IMR-90 (cell line): Measurements from ENCODE around the gene KDELR3. TPM values are rescaled to one million over a fixed set of nuclear protein-coding genes. Genes with fewer than 3 reads are reported as not detected.

Experiments
- ATAC-seq: fragments of 200-7000 bp; cut with Tn5 transposase; 2 replicates; pipeline ENCODE4 v1.9.1; 2020; ENCODE audit warnings: low read depth, mild to moderate bottlenecking, moderate library complexity
- BruUV-seq: library from RNA; stranded (reverse); fragments of 400-500 nt; replicated peaks from 2 replicates; lab custom pipeline; 2021; lab: Mats Ljungman, UMichigan
- CTCF ChIA-PET: fragments of 300-600 bp; formaldehyde crosslinking; extraction: SDS; loops from one replicate; lab custom pipeline; 2021; ENCODE audit warnings: antibody characterized with exemption; lab: Yijun Ruan, JAX
- POLR2A ChIA-PET: fragments of 300-600 bp; sonication (Branson Sonifier 250); formaldehyde crosslinking; loops from one replicate; lab custom pipeline; 2022; ENCODE audit warnings: antibody characterized with exemption; ENCODE audit not compliant: unreplicated experiment; lab: Charles Lee
- DNase-seq: peaks from one replicate; pipeline ENCODE4 v3.0.0; 2013
- H2AFZ ChIP-seq: replicated peaks from 2 replicates; pipeline ENCODE3; 2013; ENCODE audit warnings: low read length, mild to moderate bottlenecking; ENCODE audit not compliant: poor library complexity
- H2AK5ac ChIP-seq: 2 replicates; pipeline ENCODE4 v1.6.1; 2013; ENCODE audit warnings: low read depth, low read length, inconsistent platforms
- H2AK9ac ChIP-seq: replicated peaks from 2 replicates; pipeline ENCODE3; 2013; ENCODE audit warnings: mild to moderate bottlenecking, low read depth, low read length, moderate library complexity; ENCODE audit not compliant: poor library complexity
- H2BK120ac ChIP-seq: 2 replicates; pipeline ENCODE4 v1.6.1; 2013; ENCODE audit warnings: low read depth, low read length, inconsistent platforms
- H2BK15ac ChIP-seq: 3 replicates; pipeline ENCODE4 v1.6.1; 2013; ENCODE audit warnings: low read depth, low read length, inconsistent platforms
- H2BK20ac ChIP-seq: 2 replicates; pipeline ENCODE4 v1.6.1; 2013; ENCODE audit warnings: low read depth, mild to moderate bottlenecking, inconsistent platforms, low read length, moderate library complexity
- H2BK5ac ChIP-seq: 2 replicates; pipeline ENCODE4 v1.6.1; 2013; ENCODE audit warnings: mild to moderate bottlenecking, low read depth, low read length, inconsistent platforms; ENCODE audit not compliant: poor library complexity, severe bottlenecking
- H3K14ac ChIP-seq: replicated peaks from 2 replicates; pipeline ENCODE4 v1.6.1; 2013; ENCODE audit warnings: low read depth, low read length, inconsistent platforms
- H3K18ac ChIP-seq: 2 replicates; pipeline ENCODE4 v1.6.1; 2013; ENCODE audit warnings: low read depth, low read length, control low read depth
- H3K23ac ChIP-seq: 2 replicates; pipeline ENCODE4 v1.6.1; 2013; ENCODE audit warnings: low read depth, low read length, inconsistent platforms
- H3K27ac ChIP-seq: 2 replicates; pipeline ENCODE4 v1.5.1; 2013; ENCODE audit warnings: mild to moderate bottlenecking, control low read depth, low read length; ENCODE audit not compliant: insufficient read depth
- H3K27me3 ChIP-seq: 2 replicates; pipeline ENCODE4 v1.6.1; 2013; ENCODE audit warnings: low read length; ENCODE audit not compliant: control insufficient read depth, insufficient read depth
- H3K36me3 ChIP-seq: 2 replicates; pipeline ENCODE4 v1.6.1; 2013; ENCODE audit warnings: low read length, mixed read lengths; ENCODE audit not compliant: control insufficient read depth, insufficient read depth
- H3K4ac ChIP-seq: 2 replicates; pipeline ENCODE4 v1.6.1; 2013; ENCODE audit warnings: low read depth, low read length, inconsistent platforms
- H3K4me1 ChIP-seq: 2 replicates; pipeline ENCODE4 v1.6.1; 2013; ENCODE audit warnings: low read length, mixed read lengths; ENCODE audit not compliant: control insufficient read depth, insufficient read depth
- H3K4me2 ChIP-seq: 2 replicates; pipeline ENCODE4 v1.6.1; 2013; ENCODE audit warnings: low read depth, mild to moderate bottlenecking, control low read depth, low read length, moderate library complexity
- H3K4me3 ChIP-seq: 2 replicates; pipeline ENCODE4 v1.5.1; 2013; ENCODE audit warnings: low read depth, mild to moderate bottlenecking, control low read depth, low read length, moderate library complexity; ENCODE audit not compliant: insufficient read depth
- H3K56ac ChIP-seq: 2 replicates; pipeline ENCODE4 v1.6.1; 2013; ENCODE audit warnings: low read length, inconsistent platforms; ENCODE audit not compliant: insufficient read depth; ENCODE audit errors: extremely low read depth
- H3K79me1 ChIP-seq, 2 experiments: 2 replicates each; pipeline ENCODE4 v1.6.1; 2013; ENCODE audit warnings: low read length in 2 of 2, inconsistent platforms in 1 of 2, low read depth in 1 of 2
- H3K9ac ChIP-seq: 2 replicates; pipeline ENCODE4 v1.6.1; 2013; ENCODE audit warnings: low read depth, low read length, control low read depth
- H3K9me1 ChIP-seq: 2 replicates; pipeline ENCODE4 v1.6.1; 2013; ENCODE audit warnings: low read length, inconsistent platforms; ENCODE audit not compliant: insufficient read depth
- H3K9me3 ChIP-seq: 2 replicates; pipeline ENCODE4 v1.6.1; 2013; ENCODE audit warnings: low read length; ENCODE audit not compliant: control insufficient read depth, insufficient read depth
- H4K20me1 ChIP-seq: 2 replicates; pipeline ENCODE4 v1.6.1; 2013; ENCODE audit warnings: low read length, inconsistent platforms; ENCODE audit not compliant: insufficient read depth
- H4K5ac ChIP-seq: 2 replicates; pipeline ENCODE4 v1.6.1; 2013; ENCODE audit warnings: mild to moderate bottlenecking, low read depth, low read length, control low read depth
- H4K8ac ChIP-seq, 2 experiments: 2 replicates each; pipeline ENCODE4 v1.6.1; 2013; ENCODE audit warnings: low read depth in 2 of 2, low read length in 2 of 2, control low read depth in 1 of 2, inconsistent platforms in 1 of 2
- H4K91ac ChIP-seq: 2 replicates; pipeline ENCODE4 v1.6.1; 2013; ENCODE audit warnings: low read depth, low read length, inconsistent platforms; ENCODE audit not compliant: insufficient read depth
- CEBPB ChIP-seq: IDR thresholded peaks from 2 replicates; pipeline ENCODE4 v1.6.1; 2012; ENCODE audit warnings: low read depth, low read length, improper control_type of control experiment
- FOS ChIP-seq: fragments of 150-350 bp; IDR thresholded peaks from 2 replicates; pipeline ENCODE4 v1.6.1; 2016; ENCODE audit warnings: low read depth, low read length
- MAZ ChIP-seq: IDR thresholded peaks from 2 replicates; pipeline ENCODE4 v1.6.1; 2012; ENCODE audit warnings: low read depth, mild to moderate bottlenecking, low read length, improper control_type of control experiment, moderate library complexity, borderline replicate concordance
- MXI1 ChIP-seq: IDR thresholded peaks from 2 replicates; pipeline ENCODE4 v1.6.1; 2012; ENCODE audit warnings: low read depth, mild to moderate bottlenecking, low read length, moderate library complexity, borderline replicate concordance
- NFE2L2 ChIP-seq: fragments of 150-350 bp; IDR thresholded peaks from 2 replicates; pipeline ENCODE4 v1.6.1; 2016; ENCODE audit warnings: low read depth, mild to moderate bottlenecking, low read length
- RAD21 ChIP-seq: IDR thresholded peaks from 2 replicates; pipeline ENCODE4 v1.6.1; 2012; ENCODE audit warnings: low read length, improper control_type of control experiment
- RCOR1 ChIP-seq: IDR thresholded peaks from 2 replicates; pipeline ENCODE4 v1.6.1; 2012; ENCODE audit warnings: mild to moderate bottlenecking, low read length, improper control_type of control experiment; ENCODE audit not compliant: insufficient replicate concordance
- RFX5 ChIP-seq: IDR thresholded peaks from 2 replicates; pipeline ENCODE4 v1.8.0; 2012; ENCODE audit warnings: low read depth, mild to moderate bottlenecking, low read length, moderate library complexity
- SMC3 ChIP-seq: fragments of 150-350 bp; IDR thresholded peaks from 2 replicates; pipeline ENCODE4 v1.6.1; 2016; ENCODE audit warnings: low read depth, mild to moderate bottlenecking, antibody characterized with exemption, low read length, moderate library complexity
- WGBS, 2 experiments: methylation state at CpG; one replicate each; pipeline versions ENCODE4 v1.1.5 to v1.1.7; 2013; ENCODE audit warnings: missing lambda C conversion rate in 2 of 2; ENCODE audit not compliant: insufficient read length in 1 of 2; ENCODE audit errors: extremely low coverage in 2 of 2; 5-methylcytosine and 5-hydroxymethylcytosine counted together
- dilution Hi-C: fragments of 300-500 bp; cut with HindIII; formaldehyde crosslinking; loops from one replicate; pipeline ENCODE4 v1.14.3; 2018; ENCODE audit warnings: low sequenced_read_pairs; ENCODE audit not compliant: unreplicated experiment
- in situ Hi-C: fragments of 300-500 bp; cut with MboI; formaldehyde crosslinking; loops from 3 replicates; pipeline ENCODE4 v1.14.3; 2019; ENCODE audit warnings: low sequenced_read_pairs, inconsistent platforms, mixed read lengths
- intact Hi-C: fragments of 100-400 bp; cut with micrococcal nuclease; formaldehyde crosslinking; loops from 2 replicates; pipeline ENCODE4 v1.10.0; 2022
- polyA plus RNA-seq, 3 experiments: library from polyadenylated mRNA; depleted of rRNA; stranded (reverse); fragments of >200 nt; gene quantifications; 2 replicates each; pipeline ENCODE4 v1.2.3, GENCODE V29; 2012; ENCODE audit warnings: low replicate concordance in 1 of 3
- total RNA-seq: library from RNA; depleted of rRNA; stranded (reverse); fragments of >200 nt; gene quantifications from 2 replicates; pipeline ENCODE4 v1.2.3, GENCODE V29; 2012
- TF ChIP-seq, protein P1 (sequence below): fragments of 150-350 bp; IDR thresholded peaks from 2 replicates; pipeline ENCODE4 v1.6.1; 2016; ENCODE audit warnings: low read depth, mild to moderate bottlenecking, low read length, moderate library complexity, borderline replicate concordance
- TF ChIP-seq, protein P2 (sequence below): conservative IDR thresholded peaks from 2 replicates; pipeline ENCODE4 v1.5.1; 2012; ENCODE audit warnings: mild to moderate bottlenecking, low read depth, low read length, improper control_type of control experiment

KDELR3 gene
- total and polyA plus RNA-seq, 2 of the 4 experiments (the other 2 are of a cell fraction), result 129 to 224 TPM

DNA sequence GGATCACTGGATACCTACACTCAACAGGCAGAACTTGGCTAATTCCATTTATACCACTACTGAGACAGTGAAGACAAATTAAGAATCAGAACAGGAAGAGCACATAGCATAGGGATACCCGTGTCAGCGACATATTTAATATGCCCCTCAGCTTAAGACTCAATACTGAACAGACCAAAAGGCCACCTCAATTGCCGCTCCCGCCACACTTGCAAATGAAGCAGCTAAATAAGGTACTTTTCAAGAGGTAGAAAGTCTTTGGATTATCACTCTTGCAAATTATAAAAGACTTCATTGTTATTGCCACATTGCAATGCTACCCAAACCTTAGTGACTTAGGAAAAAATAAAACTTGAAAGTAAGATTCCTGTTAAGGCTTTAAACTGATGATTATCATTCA, 35.1 kb downstream of the KDELR3 start:
- no peak for DNase-seq

More for the DNA sequence above, 35.1 kb downstream of the KDELR3 start:
- H3K36me3 ChIP-seq, result peaks cover 34% of the 10 kb centered on the region
- H3K4ac ChIP-seq, result no peak overlapping the region
- H3K27me3 ChIP-seq, result no peaks in the 10 kb centered on the region
- H2BK120ac ChIP-seq, result no peak overlapping the region
- intact Hi-C loops, result loop anchor here (5.0 kb wide), 1 partner anchor 69 kb away; the partner anchor contains the start of gene DMC1
- H4K91ac ChIP-seq, result no peak overlapping the region
- H3K4me2 ChIP-seq, result peak overlapping the region; percentile 96
- peak overlapping the region; percentile 72 for H3K14ac ChIP-seq
- peaks cover 9% of the 10 kb centered on the region for H3K4me1 ChIP-seq
- no peak overlapping the region for H4K5ac ChIP-seq
- no peaks in the 10 kb centered on the region for H3K9me3 ChIP-seq
- peaks cover 70% of the 10 kb centered on the region for H4K20me1 ChIP-seq
- CTCF ChIA-PET, result no interaction called here
- no peak overlapping the region for H2BK20ac ChIP-seq
- no peak overlapping the region for H4K8ac ChIP-seq
- no peak for ATAC-seq
- H2BK5ac ChIP-seq, result peak overlapping the region; percentile 22
- POLR2A ChIA-PET, result interaction anchor here (0.6 kb wide), 1 partner anchor 18 kb away, joined by 21 read pairs; no protein-coding TSS in a partner anchor
- H3K27ac ChIP-seq, result peak overlapping the region; percentile 52; the same call in 1 of the 2 replicates
- 0 out of 2 replicates have a peak, but pooled peaks cover 2% of the 10 kb centered on the region for H3K9me1 ChIP-seq
- H3K18ac ChIP-seq, result no peak overlapping the region
- H3K79me1 ChIP-seq, result peaks cover 4 to 36% of the 10 kb centered on the region in 2 experiments; a peak in 3 of 4 replicates
- peak overlapping the region; percentile 12 for H3K4me3 ChIP-seq
- no TSS peak for BruUV-seq
- dilution Hi-C loops, result no loop called here
- H3K23ac ChIP-seq, result peak overlapping the region; percentile 31
- no peak overlapping the region for H2AFZ ChIP-seq
- TF ChIP-seq RCOR1 (no peak), MAZ (no peak), CEBPB (no peak), MXI1 (no peak), NFE2L2 (no peak), FOS (no peak), RAD21 (no peak), SMC3 (no peak), RFX5 (no peak)
- TF ChIP-seq, protein P1, sequence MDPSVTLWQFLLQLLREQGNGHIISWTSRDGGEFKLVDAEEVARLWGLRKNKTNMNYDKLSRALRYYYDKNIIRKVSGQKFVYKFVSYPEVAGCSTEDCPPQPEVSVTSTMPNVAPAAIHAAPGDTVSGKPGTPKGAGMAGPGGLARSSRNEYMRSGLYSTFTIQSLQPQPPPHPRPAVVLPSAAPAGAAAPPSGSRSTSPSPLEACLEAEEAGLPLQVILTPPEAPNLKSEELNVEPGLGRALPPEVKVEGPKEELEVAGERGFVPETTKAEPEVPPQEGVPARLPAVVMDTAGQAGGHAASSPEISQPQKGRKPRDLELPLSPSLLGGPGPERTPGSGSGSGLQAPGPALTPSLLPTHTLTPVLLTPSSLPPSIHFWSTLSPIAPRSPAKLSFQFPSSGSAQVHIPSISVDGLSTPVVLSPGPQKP, result no peak
- TF ChIP-seq, protein P2, sequence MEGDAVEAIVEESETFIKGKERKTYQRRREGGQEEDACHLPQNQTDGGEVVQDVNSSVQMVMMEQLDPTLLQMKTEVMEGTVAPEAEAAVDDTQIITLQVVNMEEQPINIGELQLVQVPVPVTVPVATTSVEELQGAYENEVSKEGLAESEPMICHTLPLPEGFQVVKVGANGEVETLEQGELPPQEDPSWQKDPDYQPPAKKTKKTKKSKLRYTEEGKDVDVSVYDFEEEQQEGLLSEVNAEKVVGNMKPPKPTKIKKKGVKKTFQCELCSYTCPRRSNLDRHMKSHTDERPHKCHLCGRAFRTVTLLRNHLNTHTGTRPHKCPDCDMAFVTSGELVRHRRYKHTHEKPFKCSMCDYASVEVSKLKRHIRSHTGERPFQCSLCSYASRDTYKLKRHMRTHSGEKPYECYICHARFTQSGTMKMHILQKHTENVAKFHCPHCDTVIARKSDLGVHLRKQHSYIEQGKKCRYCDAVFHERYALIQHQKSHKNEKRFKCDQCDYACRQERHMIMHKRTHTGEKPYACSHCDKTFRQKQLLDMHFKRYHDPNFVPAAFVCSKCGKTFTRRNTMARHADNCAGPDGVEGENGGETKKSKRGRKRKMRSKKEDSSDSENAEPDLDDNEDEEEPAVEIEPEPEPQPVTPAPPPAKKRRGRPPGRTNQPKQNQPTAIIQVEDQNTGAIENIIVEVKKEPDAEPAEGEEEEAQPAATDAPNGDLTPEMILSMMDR, result no peak
- H3K56ac ChIP-seq, result no peak overlapping the region
- no peak overlapping the region for H2AK5ac ChIP-seq
- H3K9ac ChIP-seq, result no peak overlapping the region; the same call in 1 of the 2 replicates
- WGBS, 2 experiments, result no CpG with 5 or more reads among the region's 4 CpGs
- H2AK9ac ChIP-seq, result no peak overlapping the region
- no peak overlapping the region for H2BK15ac ChIP-seq
- in situ Hi-C loops, result no loop called here
